Hepatocyte (in vitro differentiated cells): ENCODE data around the gene TMEM108. TPM values are rescaled to one million over a fixed set of nuclear protein-coding genes. Genes with fewer than 3 reads are reported as not detected.

Experiments
- DNase-seq: peaks from one replicate; pipeline ENCODE4 v3.0.0-alpha.2; 2016; ENCODE audit warnings: low spot score
- H2AFZ ChIP-seq: fragments of 200-600 bp; sonication (generic); 2 replicates; pipeline ENCODE4 v1.6.0; 2016; ENCODE audit warnings: antibody characterized with exemption, mild to moderate bottlenecking
- H3K27ac ChIP-seq: fragments of 200-600 bp; sonication (generic); 2 replicates; pipeline ENCODE4 v1.5.1; 2016; ENCODE audit warnings: mild to moderate bottlenecking
- H3K27me3 ChIP-seq: fragments of 200-600 bp; sonication (generic); 2 replicates; pipeline ENCODE4 v1.6.1; 2016
- H3K36me3 ChIP-seq: fragments of 200-600 bp; sonication (generic); replicated peaks from 2 replicates; pipeline ENCODE4 v1.5.1; 2016; ENCODE audit warnings: low read depth; ENCODE audit not compliant: insufficient read depth
- H3K4me1 ChIP-seq: fragments of 200-600 bp; sonication (generic); 2 replicates; pipeline ENCODE4 v1.5.1; 2016; ENCODE audit warnings: mild to moderate bottlenecking, moderate library complexity; ENCODE audit not compliant: insufficient read depth
- H3K4me2 ChIP-seq: fragments of 200-600 bp; sonication (generic); 2 replicates; pipeline ENCODE4 v1.6.0; 2016
- H3K4me3 ChIP-seq: fragments of 200-600 bp; sonication (generic); 2 replicates; pipeline ENCODE4 v1.5.1; 2016; ENCODE audit warnings: mild to moderate bottlenecking
- H3K79me2 ChIP-seq: fragments of 200-600 bp; sonication (generic); 2 replicates; pipeline ENCODE4 v1.6.0; 2017; ENCODE audit warnings: mild to moderate bottlenecking
- H3K9me2 ChIP-seq: fragments of 200-600 bp; sonication (generic); replicated peaks from 2 replicates; pipeline ENCODE4 v1.6.0; 2017; ENCODE audit warnings: mild to moderate bottlenecking; ENCODE audit not compliant: insufficient read depth
- H3K9me3 ChIP-seq: fragments of 200-600 bp; sonication (generic); 2 replicates; pipeline ENCODE4 v1.5.1; 2016; ENCODE audit warnings: low read depth, mild to moderate bottlenecking
- H4K20me1 ChIP-seq: fragments of 200-600 bp; sonication (generic); 2 replicates; pipeline ENCODE4 v1.6.0; 2016; ENCODE audit warnings: mild to moderate bottlenecking; ENCODE audit not compliant: insufficient read depth, poor library complexity, severe bottlenecking
- CTCF ChIP-seq: fragments of 200-600 bp; sonication (generic); IDR thresholded peaks from 2 replicates; pipeline ENCODE4 v1.5.1; 2016; ENCODE audit warnings: antibody characterized with exemption, mild to moderate bottlenecking; ENCODE audit not compliant: poor library complexity
- EZH2 ChIP-seq: fragments of 200-600 bp; sonication (generic); IDR thresholded peaks from 2 replicates; pipeline ENCODE4 v1.6.1; 2016; ENCODE audit warnings: antibody characterized with exemption, mild to moderate bottlenecking, borderline replicate concordance
- EZH2phosphoT487 ChIP-seq: fragments of 200-600 bp; sonication (generic); IDR thresholded peaks from one replicate; pipeline ENCODE4 v1.6.1; 2018; ENCODE audit warnings: antibody characterized with exemption, mild to moderate bottlenecking, low read depth, moderate library complexity; ENCODE audit not compliant: unreplicated experiment, severe bottlenecking
- WGBS: methylation state at CpG from one replicate; pipeline ENCODE4 v1.1.6; 2016; ENCODE audit warnings: low lambda C conversion rate; ENCODE audit errors: missing lambda C conversion rate; 5-methylcytosine and 5-hydroxymethylcytosine counted together
- polyA plus RNA-seq: library from polyadenylated mRNA; unstranded; fragments of >200 nt; fragmentation: Nextera tagmentation; extraction: Ambion mirVana; gene quantifications from 2 replicates; pipeline ENCODE4 v1.2.1, GENCODE V29; 2016
- total RNA-seq: library from RNA; depleted of rRNA; stranded (reverse); fragments of >200 nt; gene quantifications from 2 replicates; pipeline ENCODE4 v1.2.3, GENCODE V29; 2014

Gene TMEM108
- total and polyA plus RNA-seq, 2 experiments from 2014 or later, result 0.53 to 6.5 TPM

GRCh38 chr3:133317866-133318265 is 279.7 kb downstream of the TMEM108 start:
- no peak for TF ChIP-seq EZH2phosphoT487
- Histone ChIP-seq H3K9me3 (peaks cover 10% of the 10 kb centered on the region), H3K27me3 (no peaks in the 10 kb centered on the region), H3K9me2 (no peaks in the 10 kb centered on the region), H2AFZ (no peak overlapping the region), H4K20me1 (no peaks in the 10 kb centered on the region), H3K4me1 (no peaks in the 10 kb centered on the region), H3K4me3 (no peak overlapping the region), H3K27ac (no peak overlapping the region), H3K79me2 (no peaks in the 10 kb centered on the region), H3K36me3 (no peaks in the 10 kb centered on the region), H3K4me2 (no peak overlapping the region)
- DNase-seq, result no peak
- WGBS, result 85% methylated on average over 1 of the region's 1 CpG

GRCh38 chr3:133328373-133328772 is 290.2 kb downstream of the TMEM108 start:
- Histone ChIP-seq H3K27me3 (no peaks in the 10 kb centered on the region), H3K9me2 (no peaks in the 10 kb centered on the region), H3K4me1 (no peaks in the 10 kb centered on the region), H3K9me3 (no peaks in the 10 kb centered on the region), H3K36me3 (no peaks in the 10 kb centered on the region), H3K4me3 (no peak overlapping the region), H3K4me2 (no peak overlapping the region), H3K79me2 (no peaks in the 10 kb centered on the region), H2AFZ (no peak overlapping the region), H3K27ac (no peak overlapping the region), H4K20me1 (no peaks in the 10 kb centered on the region)
- TF ChIP-seq EZH2, result no peak
- no peak for TF ChIP-seq CTCF
- no peak for TF ChIP-seq EZH2phosphoT487
- WGBS, result 50% methylated on average over 1 of the region's 1 CpG
- no peak for DNase-seq

GRCh38 chr3:133329626-133330025 is 291.4 kb downstream of the TMEM108 start:
- no peak overlapping the region for H3K4me2 ChIP-seq
- no peak overlapping the region for H3K4me3 ChIP-seq
- H4K20me1 ChIP-seq, result no peaks in the 10 kb centered on the region
- TF ChIP-seq EZH2, result no peak
- no peak for TF ChIP-seq CTCF
- TF ChIP-seq EZH2phosphoT487, result no peak
- no peaks in the 10 kb centered on the region for H3K36me3 ChIP-seq
- no peak for DNase-seq
- H3K27me3 ChIP-seq, result no peaks in the 10 kb centered on the region
- no peaks in the 10 kb centered on the region for H3K4me1 ChIP-seq
- no peaks in the 10 kb centered on the region for H3K79me2 ChIP-seq
- WGBS, result 33% methylated on average over 1 of the region's 1 CpG
- H3K9me2 ChIP-seq, result no peaks in the 10 kb centered on the region
- no peak overlapping the region for H2AFZ ChIP-seq
- no peaks in the 10 kb centered on the region for H3K9me3 ChIP-seq
- no peak overlapping the region for H3K27ac ChIP-seq

GRCh38 chr3:133330065-133330464 is 291.9 kb downstream of the TMEM108 start:
- DNase-seq, result no peak

More at GRCh38 chr3:133330065-133330464, 291.9 kb downstream of the TMEM108 start:
- Histone ChIP-seq H3K4me3 (no peak overlapping the region), H4K20me1 (no peaks in the 10 kb centered on the region), H3K4me2 (no peak overlapping the region), H3K79me2 (no peaks in the 10 kb centered on the region), H3K9me3 (no peaks in the 10 kb centered on the region), H3K9me2 (no peaks in the 10 kb centered on the region), H3K36me3 (no peaks in the 10 kb centered on the region), H3K27me3 (no peaks in the 10 kb centered on the region), H2AFZ (no peak overlapping the region), H3K27ac (no peak overlapping the region), H3K4me1 (no peaks in the 10 kb centered on the region)
- 58% methylated on average over 1 of the region's 1 CpG for WGBS
- TF ChIP-seq EZH2 (no peak), EZH2phosphoT487 (no peak), CTCF (no peak)
